Neutrophil (primary cell): ENCODE measurements around the gene LNPEP.

ENCODE experiments used
- H3K27ac ChIP-seq: fragments of 200-600 bp; sonication (generic); 2 replicates; pipeline ENCODE4 v1.5.1; 2016; ENCODE audit warnings: mild to moderate bottlenecking, moderate library complexity
- H3K27me3 ChIP-seq: fragments of 200-600 bp; sonication (generic); 2 replicates; pipeline ENCODE4 v1.6.0; 2016; ENCODE audit warnings: mild to moderate bottlenecking
- H3K36me3 ChIP-seq: fragments of 200-600 bp; sonication (generic); 2 replicates; pipeline ENCODE4 v1.5.1; 2017
- H3K4me1 ChIP-seq, 2 experiments: fragments of 200-600 bp in 1 of 2; sonication (generic) in 1 of 2; 1 replicate in 1 of 2; 2 replicates in 1 of 2; pipeline versions ENCODE4 v1.5.1 to v1.6.1; 2013 to 2016; ENCODE audit warnings: low read depth in 1 of 2, low read length in 1 of 2, mild to moderate bottlenecking in 1 of 2, moderate library complexity in 1 of 2; ENCODE audit not compliant: control insufficient read depth in 1 of 2, insufficient read depth in 1 of 2
- H3K4me3 ChIP-seq, 2 experiments: fragments of 200-600 bp in 1 of 2; sonication (generic) in 1 of 2; 1 replicate in 1 of 2; 2 replicates in 1 of 2; pipeline ENCODE4 v1.5.1; 2013 to 2016; ENCODE audit warnings: low read depth in 1 of 2, low read length in 1 of 2, mild to moderate bottlenecking in 1 of 2, moderate library complexity in 1 of 2
- H3K9me3 ChIP-seq: fragments of 200-600 bp; sonication (generic); 2 replicates; pipeline ENCODE4 v1.5.1; 2016
- CTCF ChIP-seq: fragments of 200-600 bp; sonication (generic); IDR thresholded peaks from 2 replicates; pipeline ENCODE4 v1.5.1; 2016; ENCODE audit warnings: antibody characterized with exemption

LNPEP gene

GRCh38 chr5:96909003-96909402 is 26.9 kb upstream of the LNPEP start:
- Histone ChIP-seq H3K9me3 (no peaks in the 10 kb centered on the region), H3K27ac (no peak overlapping the region), H3K27me3 (no peaks in the 10 kb centered on the region), H3K4me3 (no peak overlapping the region), H3K36me3 (peaks cover 22% of the 10 kb centered on the region), H3K4me1 (peaks cover 4 to 6% of the 10 kb centered on the region in 2 experiments)
- TF ChIP-seq CTCF, result no peak

- Histone ChIP-seq H3K27me3 (no peaks in the 10 kb centered on the region), H3K27ac (no peak overlapping the region), H3K4me1 (peaks cover 4 to 6% of the 10 kb centered on the region in 2 experiments), H3K9me3 (no peaks in the 10 kb centered on the region), H3K4me3 (no peak overlapping the region), H3K36me3 (peaks cover 23% of the 10 kb centered on the region)
- TF ChIP-seq CTCF, result no peak
Observed at GRCh38 chr5:96909435-96909834, 26.4 kb upstream of the LNPEP start.

- peaks cover 31% of the 10 kb centered on the region for H3K36me3 ChIP-seq
- no peak overlapping the region for H3K27ac ChIP-seq
- TF ChIP-seq CTCF, result no peak
- H3K27me3 ChIP-seq, result no peaks in the 10 kb centered on the region
- H3K4me3 ChIP-seq, result no peak overlapping the region
- H3K4me1 ChIP-seq, result peaks cover 2 to 3% of the 10 kb centered on the region in 2 experiments
- H3K9me3 ChIP-seq, result no peaks in the 10 kb centered on the region
Observed at GRCh38 chr5:96911139-96911538, 24.7 kb upstream of the LNPEP start.

- H3K9me3 ChIP-seq, result no peaks in the 10 kb centered on the region
- H3K4me1 ChIP-seq, result no peaks in the 10 kb centered on the region
- no peak for TF ChIP-seq CTCF
- no peak overlapping the region for H3K27ac ChIP-seq
- no peak overlapping the region for H3K4me3 ChIP-seq
- H3K36me3 ChIP-seq, result peaks cover 40% of the 10 kb centered on the region
- H3K27me3 ChIP-seq, result no peaks in the 10 kb centered on the region
Observed at GRCh38 chr5:96913233-96913632, 22.6 kb upstream of the LNPEP start.

GRCh38 chr5:96919754-96920197 is 16.1 kb upstream of the LNPEP start:
- TF ChIP-seq CTCF, result no peak
- Histone ChIP-seq H3K36me3 (peaks cover 20% of the 10 kb centered on the region), H3K27ac (no peak overlapping the region), H3K4me1 (no peaks in the 10 kb centered on the region), H3K9me3 (no peaks in the 10 kb centered on the region), H3K27me3 (no peaks in the 10 kb centered on the region), H3K4me3 (no peak overlapping the region)
